Measurements from ENCODE around the gene VCAN.

- no peak for TF ChIP-seq EZH2 (IDR thresholded peaks at IDR 0.05)
- no peak for TF ChIP-seq POLR2AphosphoS5 (IDR thresholded peaks at IDR 0.05; ENCODE audit: borderline replicate concordance, low read depth, low read length)
These were observed 83.7 kb downstream of the VCAN start for GRCh38 chr5:83555263-83555662.

All from SK-N-MC (cell line).